GM19467 (cell line): ENCODE data around the gene PSMD5.
A peak's percentile ranks its signal among the peaks of the same experiment; 100 is the strongest.
"Not testable (repeated sequence)": the region's sequence is repeated elsewhere in the genome, so short reads cannot be mapped to it uniquely, and the experiment has no call there.

Experiments
- ATAC-seq: cut with Tn5 transposase; IDR thresholded peaks from one replicate; pipeline ENCODE4 v1.9.1; 2021; ENCODE audit warnings: mild to moderate bottlenecking, moderate library complexity; ENCODE audit not compliant: unreplicated experiment

PSMD5 gene

DNA sequence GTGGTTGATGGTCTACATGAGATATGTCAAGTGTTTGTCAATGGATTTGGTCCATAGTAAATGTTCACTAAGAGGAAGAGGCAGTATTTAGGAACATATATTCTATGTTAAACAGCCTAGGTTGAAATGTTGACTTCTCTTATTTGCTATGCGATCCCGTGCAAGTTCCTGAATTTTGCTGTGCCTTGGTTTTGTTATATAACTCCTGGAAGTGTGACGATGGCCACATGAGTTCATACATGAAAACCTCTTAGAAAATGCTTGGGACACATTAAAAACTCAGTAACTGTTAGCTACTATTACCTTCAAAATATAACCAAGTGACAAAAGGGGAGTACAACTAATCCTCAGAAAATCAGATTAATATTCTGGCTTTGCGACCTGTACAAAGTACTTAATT, 27.6 kb downstream of the PSMD5 start:
- ATAC-seq: no peak

DNA sequence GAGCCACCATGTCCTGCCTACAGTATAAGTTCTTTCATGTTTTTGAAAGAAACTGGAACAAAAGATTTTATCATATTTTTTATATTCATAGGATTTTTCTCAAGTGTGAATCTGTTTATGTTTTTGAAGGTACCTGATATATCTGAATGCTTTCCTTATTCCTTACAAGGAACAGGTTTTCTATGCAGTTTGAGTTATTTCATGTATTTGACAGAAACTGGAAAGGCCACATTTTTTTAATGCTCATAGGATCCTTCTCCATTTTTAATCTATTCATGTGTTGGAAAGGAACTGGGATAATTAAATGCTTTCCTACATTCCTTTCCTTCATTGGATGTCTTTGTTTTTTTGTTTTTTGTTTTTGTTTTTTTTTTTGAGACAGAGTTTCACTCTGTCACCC, 33.8 kb downstream of the PSMD5 start:
- no peak for ATAC-seq

DNA sequence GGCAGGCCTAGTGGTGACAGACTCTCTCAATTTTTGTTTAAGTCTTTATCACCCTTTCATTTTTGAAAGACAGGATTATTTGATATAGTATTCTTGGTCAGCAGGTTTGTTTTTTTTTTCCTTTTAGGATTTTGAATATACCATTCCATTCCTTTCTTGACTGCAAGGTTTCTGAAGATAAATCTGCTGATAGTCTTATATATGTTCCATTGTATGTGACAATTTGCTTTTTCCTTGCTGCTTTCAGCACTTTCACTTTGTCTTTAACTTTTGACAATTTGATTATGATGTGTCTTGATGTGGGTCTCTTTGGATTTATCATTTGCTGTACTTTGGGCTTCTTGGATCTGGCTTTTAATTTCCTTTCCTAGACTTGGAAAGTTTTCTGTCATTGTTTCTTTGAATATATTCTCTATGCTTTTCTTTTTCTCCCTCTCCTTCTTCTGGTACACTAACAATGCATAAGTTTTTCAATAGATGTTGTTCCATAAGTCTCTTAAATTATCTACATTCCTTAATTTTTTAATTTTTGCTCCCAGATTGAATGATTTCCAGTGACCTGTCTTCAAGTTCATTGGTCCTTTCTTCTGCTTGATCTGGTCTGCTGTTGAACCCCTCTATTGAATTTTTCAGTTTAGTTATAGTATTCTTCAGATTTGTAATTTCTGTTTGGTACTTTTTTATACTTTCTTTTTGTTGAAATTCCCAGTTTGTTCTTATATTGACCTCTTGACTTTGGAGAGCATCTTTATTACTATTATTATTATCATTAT, 34.9 kb downstream of the PSMD5 start:
- ATAC-seq: no peak

DNA sequence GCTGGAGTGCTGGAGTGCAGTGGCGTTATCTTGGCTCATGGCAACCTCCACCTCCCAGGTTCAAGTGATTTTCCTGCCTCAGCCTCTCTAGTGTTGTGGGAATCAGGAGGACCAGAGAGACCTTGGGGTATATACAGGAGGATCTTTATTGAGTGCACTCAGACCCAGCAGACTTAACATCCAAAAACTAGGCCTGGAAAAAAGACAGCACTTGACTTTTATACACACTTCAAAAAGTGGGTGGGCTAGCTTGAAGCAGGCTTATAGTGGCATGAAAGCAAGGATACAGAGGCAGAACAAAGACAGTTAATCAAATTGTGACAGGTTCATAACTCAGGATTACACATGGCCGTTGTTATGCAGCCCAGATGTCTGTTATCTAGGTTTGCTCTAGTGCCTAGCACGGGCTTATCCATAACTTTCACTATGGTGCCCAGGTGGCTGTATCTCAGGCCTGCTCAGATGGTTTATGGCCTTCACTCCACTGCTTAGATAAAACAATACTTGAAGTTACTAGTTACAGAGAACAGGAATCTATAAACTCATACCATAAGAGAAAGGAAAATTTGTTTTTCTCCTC, 37.8 kb downstream of the PSMD5 start:
- not testable (repeated sequence) for ATAC-seq

DNA sequence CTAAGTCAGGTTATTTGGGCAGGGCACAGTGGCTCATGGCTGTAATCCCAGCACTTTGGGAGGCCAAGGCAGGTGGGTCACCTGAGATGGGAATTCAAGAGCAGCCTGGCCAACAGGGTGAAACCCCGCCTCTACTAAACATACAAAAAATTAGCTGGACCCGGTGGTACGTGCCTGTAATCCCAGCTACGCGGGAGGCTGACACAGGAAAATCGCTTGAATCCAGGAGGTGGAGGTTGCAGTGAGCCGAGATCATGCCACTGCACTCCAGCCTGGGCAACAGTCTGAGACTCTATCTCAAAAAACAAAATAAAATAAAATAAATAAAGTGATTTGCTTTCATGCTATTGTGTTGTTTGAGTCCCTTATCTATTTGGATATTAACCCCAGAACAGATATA, 41.3 kb downstream of the PSMD5 start:
- ATAC-seq: no peak

DNA sequence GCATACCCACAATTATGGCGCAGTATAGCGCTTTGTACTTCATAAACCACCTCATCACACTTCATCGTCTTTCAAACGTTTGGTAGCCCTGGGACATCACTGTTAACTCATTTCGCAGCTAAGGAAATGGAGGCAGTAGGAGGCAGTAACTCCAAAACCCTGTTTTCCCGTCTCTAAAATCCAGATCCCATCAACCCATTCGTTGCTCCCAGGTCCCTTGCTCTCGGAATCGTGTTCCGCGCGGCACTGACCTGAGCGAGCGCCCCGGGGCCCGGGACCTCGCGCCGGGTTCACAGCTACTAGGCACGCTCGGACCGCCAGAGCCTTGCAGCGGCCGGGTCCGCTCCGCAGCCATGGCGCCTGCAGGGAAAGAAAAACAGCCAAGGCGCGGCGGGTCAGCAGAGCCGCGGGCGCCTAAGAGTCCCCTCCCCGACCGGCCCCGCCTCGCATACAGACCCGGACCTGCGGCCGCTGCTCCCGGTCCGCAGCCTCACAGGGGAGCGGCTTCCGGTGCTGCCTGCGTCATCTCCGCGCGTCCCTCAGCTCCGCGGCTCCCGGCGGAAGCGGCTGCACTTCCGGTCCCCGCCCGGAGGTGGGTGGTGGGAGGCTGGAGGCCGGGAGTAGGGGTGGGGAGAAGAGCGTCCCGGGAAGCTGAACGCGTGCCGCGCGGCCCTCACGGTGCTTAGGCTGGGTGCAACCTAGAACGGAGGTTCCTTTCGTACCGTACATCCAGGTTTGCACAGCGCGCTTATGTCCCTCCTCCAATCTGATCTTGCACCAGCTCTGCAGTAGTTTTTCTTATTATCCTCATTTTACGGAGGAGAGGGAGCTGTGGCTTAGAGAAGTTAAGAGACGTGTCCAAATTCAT, 49.6 kb downstream of the PSMD5 start, which contains the start of gene FBXW2:
Gene FBXW2, minus strand, starts transcription at position 519 of the 868 bp plus-strand sequence. CDS start 5,158 bp downstream, outside the sequence.
- ATAC-seq: peak; percentile 86

DNA sequence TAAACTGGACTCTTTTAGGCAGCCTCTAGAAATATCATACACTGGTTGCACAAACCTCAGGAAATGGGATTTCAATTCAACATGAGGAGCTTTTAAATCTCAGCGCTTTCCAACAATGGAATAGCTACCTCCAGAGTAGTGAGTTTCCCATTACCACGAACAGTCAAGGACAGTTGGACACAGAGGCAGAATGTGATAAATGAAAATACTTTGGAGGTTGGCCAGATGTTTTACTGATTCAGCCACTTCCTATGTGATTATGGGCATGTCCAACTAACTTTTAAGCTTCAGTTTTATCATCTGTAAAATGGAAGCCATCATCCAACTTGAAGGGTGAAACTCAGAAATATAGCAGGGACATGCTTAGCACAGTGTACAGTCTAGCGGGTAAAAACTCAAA, 51.6 kb downstream of the PSMD5 start:
- no peak for ATAC-seq

DNA sequence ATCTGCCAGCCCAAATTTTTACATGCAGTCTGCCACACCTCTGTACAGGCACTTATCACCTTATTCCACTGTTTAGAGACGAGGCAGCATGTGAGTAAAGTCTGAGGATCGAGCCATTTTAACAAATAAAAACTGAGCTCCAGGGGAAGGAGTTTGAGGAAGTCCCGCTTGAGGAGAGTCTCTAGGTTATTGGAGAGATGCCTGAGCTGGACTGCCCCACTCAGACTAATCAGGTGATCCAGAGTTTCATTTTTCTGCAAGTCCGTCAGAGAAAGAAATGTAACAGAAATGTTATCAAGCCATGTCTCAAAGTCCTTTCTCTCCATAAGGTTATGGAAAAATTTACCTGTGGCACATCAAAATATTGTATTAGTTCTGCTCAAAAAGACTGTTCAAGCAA, 54.8 kb downstream of the PSMD5 start:
- ATAC-seq: no peak

DNA sequence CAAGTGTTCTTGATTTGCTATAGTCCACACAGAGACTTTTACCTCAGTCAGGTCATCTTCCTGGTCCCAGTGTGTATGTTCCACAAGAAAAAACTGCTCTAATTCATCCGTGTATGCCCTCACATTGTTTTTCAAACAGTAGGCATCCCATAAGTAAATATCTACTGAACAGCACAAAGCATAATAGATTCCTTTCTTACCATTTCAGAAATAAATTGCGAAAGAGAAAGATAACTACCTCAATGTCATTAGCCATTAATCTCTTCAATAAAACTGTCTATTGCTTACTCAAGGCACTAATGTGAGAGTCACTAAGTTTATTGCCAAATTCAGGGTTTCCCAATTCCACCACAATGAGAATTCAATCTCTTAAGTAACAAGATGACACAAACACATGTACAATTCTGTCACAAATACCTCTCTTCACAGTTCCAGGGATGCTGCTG, 59.1 kb downstream of the PSMD5 start:
- no peak for ATAC-seq

DNA sequence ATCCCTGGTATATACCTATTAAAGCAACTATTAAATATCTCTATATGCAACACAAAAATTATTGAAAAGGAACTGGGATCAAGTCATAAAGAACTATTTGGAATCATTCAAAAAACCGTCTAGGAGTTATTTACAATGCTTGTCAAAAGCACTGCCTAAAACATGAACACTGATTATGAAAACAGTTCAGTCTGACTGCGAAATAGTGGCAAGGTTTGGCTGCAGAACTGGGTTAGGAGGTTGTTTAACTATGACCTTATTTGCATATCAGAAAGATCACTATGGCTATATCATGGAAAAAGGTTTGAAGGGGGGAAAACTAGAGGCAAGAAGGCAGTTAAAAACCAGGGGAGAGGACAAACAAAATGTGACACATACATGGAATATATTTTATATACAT, 61.5 kb downstream of the PSMD5 start:
- no peak for ATAC-seq

DNA sequence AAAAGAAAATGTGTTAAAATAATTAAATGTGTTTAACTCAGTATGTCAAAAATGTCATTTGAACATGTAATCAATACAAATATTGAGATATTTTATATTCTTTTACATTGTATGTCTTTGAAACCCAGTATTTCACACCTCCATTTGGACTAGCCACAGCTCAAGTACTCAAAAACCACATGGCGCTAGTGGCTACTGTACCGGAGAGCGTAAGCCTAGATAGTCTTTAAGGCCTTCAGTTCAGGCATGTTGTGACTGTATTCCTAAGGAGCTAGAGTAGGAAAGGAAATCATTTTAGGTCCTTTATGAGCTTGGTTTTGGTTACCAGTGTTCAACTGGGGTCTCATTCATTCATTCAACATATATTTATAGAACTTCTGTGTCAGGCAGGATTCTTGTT, 62.4 kb downstream of the PSMD5 start:
- no peak for ATAC-seq

DNA sequence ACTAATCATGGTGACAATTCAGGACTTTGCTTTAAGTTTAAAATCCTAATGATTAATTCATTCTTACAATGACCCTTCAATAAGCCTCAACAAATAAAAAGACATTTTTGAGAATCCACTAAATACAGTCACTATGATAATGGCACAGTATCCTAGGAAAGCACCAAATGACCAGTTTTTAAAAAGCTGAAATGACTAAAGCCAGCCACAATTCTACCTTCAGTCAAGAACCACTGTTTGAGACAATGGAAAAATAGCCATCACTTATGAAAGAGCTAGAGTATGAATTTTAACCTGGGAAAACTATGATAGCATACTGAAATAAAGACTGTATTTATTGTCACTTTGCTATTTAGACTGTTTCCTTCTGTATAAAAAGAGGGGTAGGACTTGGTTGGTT, 63.5 kb downstream of the PSMD5 start:
- ATAC-seq: no peak

DNA sequence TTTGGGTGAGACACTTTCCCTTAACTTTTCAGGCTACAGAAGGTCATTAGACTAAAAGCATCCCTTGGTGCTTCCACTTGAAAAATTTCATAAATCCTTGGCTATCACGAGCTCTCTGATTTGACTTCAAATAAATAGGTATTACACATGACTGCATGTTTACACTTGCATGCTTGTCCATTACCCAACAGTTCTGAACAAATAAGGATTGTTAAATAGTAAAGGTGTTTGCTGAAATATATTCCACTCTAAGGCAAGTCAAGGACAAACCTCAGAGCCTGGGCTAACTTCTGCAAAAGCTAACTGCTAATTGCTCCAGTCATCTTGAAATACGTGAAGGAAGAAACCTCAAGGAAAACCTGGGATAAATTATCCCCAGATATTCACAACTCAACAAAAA, 64.0 kb downstream of the PSMD5 start:
- ATAC-seq: no peak

DNA sequence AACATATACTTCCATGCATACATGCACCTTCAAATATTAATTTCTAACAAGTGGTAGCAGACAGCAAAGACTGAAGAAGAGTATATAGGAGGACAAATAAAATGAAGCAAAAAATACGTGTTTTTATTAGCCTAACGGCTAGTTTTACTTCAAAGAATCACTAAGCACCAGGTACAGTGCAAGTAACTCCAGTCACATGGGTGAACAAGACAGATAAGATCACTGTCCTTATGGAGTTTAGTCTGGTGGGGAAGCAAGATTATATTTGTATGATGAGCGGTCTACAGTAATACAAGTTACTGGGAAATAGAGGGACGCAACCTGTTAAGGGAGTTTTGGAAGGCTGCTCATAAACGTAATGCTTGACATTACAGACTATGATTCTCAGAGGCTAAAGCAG, 65.5 kb downstream of the PSMD5 start:
- ATAC-seq: no peak

DNA sequence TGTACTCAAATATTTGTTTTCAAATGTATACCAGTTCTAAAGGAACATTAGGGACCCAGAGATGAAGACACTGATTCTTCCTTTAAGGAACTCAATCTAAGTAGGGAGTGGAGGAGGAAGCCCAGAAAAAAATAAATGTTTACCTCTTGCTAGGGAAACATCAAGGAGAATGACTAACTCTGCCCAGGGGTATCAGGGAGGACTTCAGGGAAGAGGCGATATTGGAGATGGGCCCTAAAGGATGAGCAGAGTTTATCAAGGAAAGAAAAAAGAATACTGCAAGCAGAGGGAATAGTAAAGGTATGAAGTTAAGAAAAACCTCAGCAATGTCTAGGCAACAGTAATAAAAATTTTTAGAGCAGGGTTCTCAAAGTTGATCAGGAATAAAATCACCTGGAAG, 65.9 kb downstream of the PSMD5 start:
- no peak for ATAC-seq

DNA sequence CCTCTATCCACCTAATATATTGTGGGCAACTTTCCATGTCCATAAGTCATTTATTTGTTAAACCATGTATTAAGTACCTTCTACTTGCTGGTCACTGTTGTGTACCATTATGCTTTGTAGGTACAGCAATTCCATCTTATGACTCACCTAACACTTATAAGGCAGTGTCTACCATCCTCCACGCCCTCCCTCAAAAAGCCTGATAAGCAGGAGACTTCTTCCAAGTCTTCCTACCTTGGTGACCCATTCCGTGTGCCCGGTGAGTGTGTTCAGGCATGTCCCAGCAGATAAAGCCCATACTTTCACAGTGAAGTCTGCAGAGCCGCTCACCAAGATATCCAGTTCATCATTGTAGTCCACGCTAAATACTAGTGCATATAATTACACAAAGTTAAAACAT, 66.9 kb downstream of the PSMD5 start:
- ATAC-seq: no peak

DNA sequence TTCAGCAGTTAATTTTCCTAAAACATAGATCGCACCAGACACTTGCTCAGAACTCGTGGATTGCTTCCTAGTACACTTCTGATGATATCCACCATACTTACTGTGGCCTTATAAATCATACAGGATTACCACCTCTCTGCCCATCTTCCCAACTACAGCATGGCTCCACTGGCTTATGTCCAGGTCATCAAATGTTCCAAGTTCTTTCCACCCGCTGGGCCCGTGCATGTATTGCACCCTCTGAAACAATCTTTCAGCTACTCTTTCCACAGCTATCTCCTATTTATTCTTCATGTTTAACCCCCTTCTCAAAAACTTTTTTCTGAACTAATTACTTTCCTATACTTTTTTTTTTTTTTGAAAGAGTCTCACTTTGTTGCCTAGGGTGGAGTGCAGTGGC, 68.0 kb downstream of the PSMD5 start:
- no peak for ATAC-seq

DNA sequence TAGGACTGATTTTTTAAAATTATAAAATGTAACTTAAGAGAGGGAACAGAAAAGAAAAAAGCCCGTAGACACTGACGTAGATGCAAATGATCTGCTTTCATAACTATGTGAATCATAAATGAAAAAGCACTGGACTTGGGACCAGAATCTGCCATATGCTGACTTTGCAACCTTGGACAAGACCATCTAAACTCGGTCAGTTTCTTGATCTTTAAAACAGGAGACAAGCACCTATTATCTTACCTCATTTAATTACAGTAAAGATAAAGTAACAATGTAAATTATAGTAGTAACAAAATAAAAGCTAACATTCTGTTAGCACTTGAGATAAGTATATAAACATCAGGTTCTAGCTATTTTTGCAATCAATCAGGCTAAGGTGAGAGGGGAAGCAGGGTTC, 69.5 kb downstream of the PSMD5 start:
- ATAC-seq: no peak

DNA sequence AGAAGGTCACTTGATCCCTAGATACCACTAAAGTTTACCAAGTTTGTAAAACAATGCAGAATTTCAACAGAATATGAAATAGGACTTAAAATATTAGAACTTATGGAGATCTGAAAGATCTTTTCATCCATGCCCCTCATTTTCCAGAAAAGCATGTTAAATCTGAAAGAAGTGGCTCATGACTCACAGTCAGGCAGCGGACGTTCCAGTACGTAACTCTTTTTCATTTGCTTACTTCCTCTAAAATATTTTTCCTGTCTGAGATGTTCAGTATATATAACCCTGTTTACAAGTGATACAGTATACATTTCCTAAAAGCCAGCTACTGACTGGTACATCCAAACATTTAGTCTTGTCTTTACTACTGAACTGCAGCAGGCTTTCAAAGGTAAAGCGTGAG, 71.8 kb downstream of the PSMD5 start:
- no peak for ATAC-seq

DNA sequence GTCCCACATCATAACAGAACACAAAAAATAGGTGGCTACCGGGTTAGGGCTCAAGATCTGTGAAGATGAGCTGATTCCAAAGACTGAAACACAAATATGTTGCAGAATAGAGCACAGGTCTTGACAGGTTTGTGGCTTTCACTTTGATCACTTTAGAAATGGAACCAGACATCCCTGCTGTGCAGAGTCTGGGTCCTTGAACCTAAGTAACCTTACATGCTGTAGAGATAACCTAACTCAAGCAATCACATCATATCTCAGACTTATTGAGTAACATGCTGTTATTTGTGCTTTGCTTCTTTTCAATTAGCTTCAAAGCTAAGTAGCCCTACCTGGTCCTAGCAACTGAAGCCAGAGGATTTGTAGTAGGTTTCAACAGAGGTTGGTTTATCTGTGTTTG, 73.8 kb downstream of the PSMD5 start:
- ATAC-seq: no peak

DNA sequence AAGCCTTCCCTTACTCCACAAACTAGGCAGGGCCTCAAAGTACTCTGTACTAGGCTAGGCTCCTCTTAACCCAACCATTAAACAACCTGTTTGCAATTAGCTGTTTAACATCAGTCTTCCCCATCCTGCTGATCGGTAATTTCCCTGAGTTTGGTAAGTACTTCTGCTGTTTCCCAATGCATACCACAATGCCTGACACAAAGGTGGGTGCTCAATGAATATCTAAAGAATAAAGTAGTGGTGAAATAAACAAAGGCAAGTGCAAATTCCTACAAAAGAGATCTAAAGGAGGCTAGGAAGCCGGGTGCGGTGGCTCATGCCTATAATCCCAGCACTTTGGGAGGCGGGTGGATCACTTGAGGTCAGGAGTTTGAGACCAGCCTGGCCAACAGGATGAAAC, 74.5 kb downstream of the PSMD5 start:
- no peak for ATAC-seq

DNA sequence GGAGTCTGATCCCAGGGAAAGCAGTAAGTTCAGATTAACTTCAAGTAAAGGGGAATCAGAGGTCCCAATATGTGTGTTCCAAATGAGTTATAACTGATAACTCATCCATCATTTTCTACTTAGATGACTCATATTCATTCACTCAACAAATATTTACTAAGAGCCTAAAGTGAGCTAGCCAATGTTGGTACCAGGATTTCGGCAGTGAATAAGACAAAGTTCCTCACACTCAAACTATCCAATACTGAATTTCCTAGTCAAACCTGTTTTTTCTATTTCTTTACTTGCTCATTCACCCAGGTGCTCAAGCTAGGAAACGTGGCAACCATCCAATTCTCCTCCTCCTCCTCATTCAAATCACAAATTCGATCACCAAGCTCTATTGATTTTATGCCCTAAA, 75.3 kb downstream of the PSMD5 start:
- no peak for ATAC-seq
